ENCODE measurements around the gene C1QTNF8.

DNA sequence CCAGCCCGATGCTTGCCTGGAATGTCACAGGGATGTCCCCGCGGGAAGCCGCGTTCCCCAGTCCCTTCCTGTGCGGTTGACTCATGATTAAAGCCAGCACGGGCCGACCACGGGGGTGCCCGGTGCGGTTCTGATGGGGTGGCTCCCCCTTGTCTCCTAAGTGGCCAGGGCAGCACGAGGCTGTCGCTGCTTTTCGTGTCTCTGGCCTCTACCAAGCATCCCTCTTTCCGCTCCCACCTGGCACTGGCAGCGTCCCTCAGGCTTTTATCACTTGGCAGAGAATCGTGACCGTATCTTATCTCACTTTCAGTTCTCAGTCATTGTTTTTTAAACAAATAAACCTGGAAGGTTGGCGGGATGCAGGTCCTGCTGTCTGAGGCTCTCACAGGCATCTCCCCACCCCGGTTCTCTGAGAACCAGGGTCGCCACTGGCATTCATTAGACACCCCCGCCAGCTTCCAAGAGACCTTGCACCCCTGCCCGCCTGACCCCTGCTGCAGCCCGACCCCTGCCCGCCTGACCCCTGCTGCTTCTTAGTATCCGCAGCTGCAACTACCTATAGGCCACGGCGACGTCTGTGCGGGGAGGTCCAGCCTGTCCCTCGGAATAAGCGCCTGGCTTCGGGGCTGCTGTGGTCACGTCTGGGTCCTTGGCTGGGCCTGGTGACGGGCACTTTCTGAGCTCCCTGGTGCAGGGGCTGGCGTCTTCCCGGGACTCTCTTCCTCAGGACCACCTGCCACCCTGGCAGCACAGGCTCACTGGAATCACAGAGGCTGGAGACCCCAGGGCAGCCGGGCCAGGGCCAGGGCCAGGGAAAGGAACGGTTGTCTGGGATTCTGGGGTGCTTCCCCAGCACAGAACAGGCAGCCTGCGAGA is 7.5 kb downstream of the C1QTNF8 start:
- TF ChIP-seq, protein P1, sequence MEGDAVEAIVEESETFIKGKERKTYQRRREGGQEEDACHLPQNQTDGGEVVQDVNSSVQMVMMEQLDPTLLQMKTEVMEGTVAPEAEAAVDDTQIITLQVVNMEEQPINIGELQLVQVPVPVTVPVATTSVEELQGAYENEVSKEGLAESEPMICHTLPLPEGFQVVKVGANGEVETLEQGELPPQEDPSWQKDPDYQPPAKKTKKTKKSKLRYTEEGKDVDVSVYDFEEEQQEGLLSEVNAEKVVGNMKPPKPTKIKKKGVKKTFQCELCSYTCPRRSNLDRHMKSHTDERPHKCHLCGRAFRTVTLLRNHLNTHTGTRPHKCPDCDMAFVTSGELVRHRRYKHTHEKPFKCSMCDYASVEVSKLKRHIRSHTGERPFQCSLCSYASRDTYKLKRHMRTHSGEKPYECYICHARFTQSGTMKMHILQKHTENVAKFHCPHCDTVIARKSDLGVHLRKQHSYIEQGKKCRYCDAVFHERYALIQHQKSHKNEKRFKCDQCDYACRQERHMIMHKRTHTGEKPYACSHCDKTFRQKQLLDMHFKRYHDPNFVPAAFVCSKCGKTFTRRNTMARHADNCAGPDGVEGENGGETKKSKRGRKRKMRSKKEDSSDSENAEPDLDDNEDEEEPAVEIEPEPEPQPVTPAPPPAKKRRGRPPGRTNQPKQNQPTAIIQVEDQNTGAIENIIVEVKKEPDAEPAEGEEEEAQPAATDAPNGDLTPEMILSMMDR (optimal IDR thresholded peaks at IDR 0.05 in 1 of 3, IDR thresholded peaks at IDR 0.05 in 1 of 3, conservative IDR thresholded peaks at IDR 0.05 in 1 of 3; ENCODE audit: extremely low read depth in 1 of 3, insufficient read depth in 2 of 3, low read length in 3 of 3), result no peak
- TF ChIP-seq EZH2 (IDR thresholded peaks at IDR 0.05; ENCODE audit: low read length), result no peak
